ENCODE results near the gene CER1.

CER1 gene

GRCh38 chr9:14746626-14747025 lies 24.1 kb upstream of the CER1 start:
- no peak for TF ChIP-seq CTCF (IDR thresholded peaks at IDR 0.05; ENCODE audit: low read depth, low read length)
- H3K4me3 ChIP-seq (ENCODE audit: low read depth, low read length), result no peak overlapping the region

- no peak overlapping the region for H3K4me3 ChIP-seq (ENCODE audit: low read depth, low read length)
- no peak for TF ChIP-seq CTCF (IDR thresholded peaks at IDR 0.05; ENCODE audit: low read depth, low read length)
Observed at GRCh38 chr9:14744768-14745167, 22.2 kb upstream of the CER1 start.

- no peak for TF ChIP-seq CTCF (IDR thresholded peaks at IDR 0.05; ENCODE audit: low read depth, low read length)
- no peak overlapping the region for H3K4me3 ChIP-seq (ENCODE audit: low read depth, low read length)
Observed at GRCh38 chr9:14741369-14741768, 18.8 kb upstream of the CER1 start.

- H3K4me3 ChIP-seq (ENCODE audit: low read depth, low read length), result no peak overlapping the region
- no peak for TF ChIP-seq CTCF (IDR thresholded peaks at IDR 0.05; ENCODE audit: low read depth, low read length)
Observed at GRCh38 chr9:14733133-14733532, 10.6 kb upstream of the CER1 start.

GRCh38 chr9:14731294-14731981 lies 8.9 kb upstream of the CER1 start:
- no peak for TF ChIP-seq CTCF (IDR thresholded peaks at IDR 0.05; ENCODE audit: low read depth, low read length)
- H3K4me3 ChIP-seq (ENCODE audit: low read depth, low read length), result no peak overlapping the region

- H3K4me3 ChIP-seq (ENCODE audit: low read depth, low read length), result no peak overlapping the region
- TF ChIP-seq CTCF (IDR thresholded peaks at IDR 0.05; ENCODE audit: low read depth, low read length), result no peak
Observed at GRCh38 chr9:14730461-14730898, 7.9 kb upstream of the CER1 start.

GRCh38 chr9:14723301-14723700 lies 768 bp upstream of the CER1 start:
- no peak for TF ChIP-seq CTCF (IDR thresholded peaks at IDR 0.05; ENCODE audit: low read depth, low read length)
- no peak overlapping the region for H3K4me3 ChIP-seq (ENCODE audit: low read depth, low read length)
